Activated CD8-positive, alpha-beta T cell treated with anti-CD3 and anti-CD28 coated beads for 36 hours (primary cell): ENCODE data around the gene KCNJ6. TPM values are rescaled to one million over a fixed set of nuclear protein-coding genes. Genes with fewer than 3 reads are reported as not detected.

Source experiments
- ATAC-seq: fragments of 200-7000 bp; cut with Tn5 transposase; one replicate; pipeline ENCODE4 v1.10.0; 2021; ENCODE audit warnings: mild to moderate bottlenecking, moderate library complexity
- CTCF ChIA-PET: fragments of 350-600 bp; sonication (Branson Sonifier 250); formaldehyde crosslinking; loops from one replicate; lab custom pipeline; 2021; ENCODE audit warnings: antibody characterized with exemption; lab: Charles Lee
- POLR2A ChIA-PET: fragments of 350-600 bp; sonication (Branson Sonifier 250); formaldehyde crosslinking; loops from one replicate; lab custom pipeline; 2021; ENCODE audit warnings: antibody characterized with exemption; lab: Charles Lee
- DNase-seq: peaks from one replicate; pipeline ENCODE4 v3.0.0-alpha.2; 2020
- H3K27ac Mint-ChIP-seq: one replicate; pipeline ENCODE4 v1.8.0; 2021; ENCODE audit warnings: mild to moderate bottlenecking, mixed read lengths
- H3K27me3 Mint-ChIP-seq: one replicate; pipeline ENCODE4 v1.8.0; 2021; ENCODE audit warnings: mixed read lengths
- H3K36me3 Mint-ChIP-seq: one replicate; pipeline ENCODE4 v1.8.0; 2021; ENCODE audit warnings: low read depth, mixed read lengths
- H3K4me1 Mint-ChIP-seq: one replicate; pipeline ENCODE4 v1.8.0; 2021; ENCODE audit warnings: low read depth, mixed read lengths
- H3K4me3 Mint-ChIP-seq: one replicate; pipeline ENCODE4 v1.8.0; 2021; ENCODE audit warnings: mild to moderate bottlenecking, moderate library complexity, mixed read lengths
- H3K9me3 Mint-ChIP-seq: one replicate; pipeline ENCODE4 v1.8.0; 2021; ENCODE audit warnings: mixed read lengths
- intact Hi-C: fragments of 100-400 bp; cut with micrococcal nuclease; formaldehyde crosslinking; loops from one replicate; pipeline ENCODE4 v1.10.0; 2022
- total RNA-seq, 2 experiments: library from RNA; stranded (reverse); gene quantifications; one replicate each; pipeline ENCODE4 v1.2.3, GENCODE V29; 2021
- TF ChIP-seq, protein P1 (sequence below): fragments of 200-600 bp; IDR thresholded peaks from one replicate; pipeline ENCODE4 v1.8.0; 2022; ENCODE audit warnings: antibody characterized with exemption, mild to moderate bottlenecking

Gene KCNJ6
- total RNA-seq, 2 experiments from 2014 or later, result not detected

DNA sequence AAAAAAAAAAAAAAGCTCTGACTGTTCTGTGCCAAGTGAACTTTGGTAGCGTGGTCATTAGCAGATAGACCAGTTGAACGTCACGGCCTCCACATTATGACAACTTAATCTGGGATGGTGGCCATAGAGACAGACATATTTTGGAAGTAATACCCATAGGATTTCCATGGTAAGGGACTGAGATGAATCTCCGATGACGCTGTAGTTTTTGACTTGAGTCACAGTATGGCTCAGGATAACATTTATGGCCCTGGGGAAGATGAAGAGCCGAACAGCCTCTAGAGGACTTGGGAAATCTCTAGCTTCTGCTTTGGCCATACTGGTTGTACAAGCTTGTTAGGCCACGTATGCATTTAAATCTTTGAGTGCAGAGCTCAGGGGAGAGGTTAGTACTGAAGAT lies 214.0 kb downstream of the KCNJ6 start:
- TF ChIP-seq, protein P1, sequence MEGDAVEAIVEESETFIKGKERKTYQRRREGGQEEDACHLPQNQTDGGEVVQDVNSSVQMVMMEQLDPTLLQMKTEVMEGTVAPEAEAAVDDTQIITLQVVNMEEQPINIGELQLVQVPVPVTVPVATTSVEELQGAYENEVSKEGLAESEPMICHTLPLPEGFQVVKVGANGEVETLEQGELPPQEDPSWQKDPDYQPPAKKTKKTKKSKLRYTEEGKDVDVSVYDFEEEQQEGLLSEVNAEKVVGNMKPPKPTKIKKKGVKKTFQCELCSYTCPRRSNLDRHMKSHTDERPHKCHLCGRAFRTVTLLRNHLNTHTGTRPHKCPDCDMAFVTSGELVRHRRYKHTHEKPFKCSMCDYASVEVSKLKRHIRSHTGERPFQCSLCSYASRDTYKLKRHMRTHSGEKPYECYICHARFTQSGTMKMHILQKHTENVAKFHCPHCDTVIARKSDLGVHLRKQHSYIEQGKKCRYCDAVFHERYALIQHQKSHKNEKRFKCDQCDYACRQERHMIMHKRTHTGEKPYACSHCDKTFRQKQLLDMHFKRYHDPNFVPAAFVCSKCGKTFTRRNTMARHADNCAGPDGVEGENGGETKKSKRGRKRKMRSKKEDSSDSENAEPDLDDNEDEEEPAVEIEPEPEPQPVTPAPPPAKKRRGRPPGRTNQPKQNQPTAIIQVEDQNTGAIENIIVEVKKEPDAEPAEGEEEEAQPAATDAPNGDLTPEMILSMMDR, result no peak
- intact Hi-C loops, result no loop called here
- Mint-ChIP-seq H3K4me3 (no peak overlapping the region), H3K9me3 (no peaks in the 10 kb centered on the region), H3K36me3 (no peaks in the 10 kb centered on the region), H3K4me1 (no peaks in the 10 kb centered on the region), H3K27me3 (peaks cover 6% of the 10 kb centered on the region), H3K27ac (no peak overlapping the region)
- CTCF ChIA-PET, result interaction anchor here (1.1 to 2.5 kb wide), 2 partner anchors 10 to 27 kb away, joined by 3 to 10 read pairs; no protein-coding TSS in a partner anchor
- POLR2A ChIA-PET, result no interaction called here
- DNase-seq, result no peak
- ATAC-seq, result no peak

- Mint-ChIP-seq H3K36me3 (no peaks in the 10 kb centered on the region), H3K27me3 (peaks cover 12% of the 10 kb centered on the region), H3K27ac (no peak overlapping the region), H3K4me3 (no peak overlapping the region), H3K4me1 (no peaks in the 10 kb centered on the region), H3K9me3 (no peaks in the 10 kb centered on the region)
- TF ChIP-seq, protein P1, result peak; percentile 63
- ChIA-PET CTCF (interaction anchor here (0.8 to 2.5 kb wide), 10 partner anchors 10 to 656 kb away, joined by 3 to 10 read pairs (median 3); no protein-coding TSS in a partner anchor), POLR2A (interaction anchor here (1.3 kb wide), 1 partner anchor 26 kb away, joined by 3 read pairs; no protein-coding TSS in a partner anchor)
- peak; percentile 86 for ATAC-seq
- DNase-seq, result peak; percentile 7
- intact Hi-C loops, result no loop called here
Measured at GRCh38 chr21:37700641-37701202, 215.5 kb downstream of the KCNJ6 start.

DNA sequence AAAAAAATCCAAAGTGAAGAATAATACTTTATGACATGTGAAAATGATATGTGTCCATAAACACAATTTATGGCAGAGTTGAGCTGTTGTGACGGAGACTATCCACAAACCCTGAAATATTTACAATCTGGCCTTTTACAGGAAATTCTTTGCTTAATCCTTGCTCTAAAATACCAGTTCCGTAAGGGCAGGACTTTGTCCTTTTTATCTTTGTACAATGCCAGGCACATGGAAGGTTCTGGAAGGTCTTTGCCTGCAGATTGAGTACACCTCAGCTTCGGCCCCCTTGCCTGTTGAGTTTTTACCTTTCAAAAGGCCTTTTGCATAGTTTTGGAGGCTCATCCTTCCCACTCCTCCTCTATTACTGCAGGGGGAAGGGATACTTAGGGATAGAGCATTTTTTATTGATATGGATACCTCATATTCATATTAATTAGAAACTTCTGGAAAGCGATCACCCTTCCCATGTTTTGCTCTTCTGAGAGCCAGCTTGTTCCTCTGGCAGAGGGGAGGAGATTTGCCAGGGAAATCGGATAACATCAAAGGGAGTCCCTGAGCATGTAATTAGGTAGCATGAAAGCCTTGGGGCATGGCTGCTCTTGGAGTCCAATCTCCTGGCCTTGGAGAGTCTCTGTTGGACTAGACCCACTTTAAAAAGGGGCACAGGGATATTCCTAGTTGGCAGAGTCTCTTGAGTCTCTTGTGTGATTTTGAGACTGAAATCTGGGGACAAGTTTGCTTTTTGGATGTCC lies 217.1 kb downstream of the KCNJ6 start:
- intact Hi-C loops, result no loop called here
- DNase-seq (no peak), ATAC-seq (no peak)
- Mint-ChIP-seq H3K27ac (no peak overlapping the region), H3K4me1 (no peaks in the 10 kb centered on the region), H3K27me3 (peaks cover 13% of the 10 kb centered on the region), H3K4me3 (no peak overlapping the region), H3K9me3 (no peaks in the 10 kb centered on the region), H3K36me3 (no peaks in the 10 kb centered on the region)
- CTCF ChIA-PET, result interaction anchor here (1.1 kb wide), 1 partner anchor 428 kb away, joined by 3 read pairs; no protein-coding TSS in a partner anchor
- TF ChIP-seq, protein P1, result no peak
- POLR2A ChIA-PET, result no interaction called here

DNA sequence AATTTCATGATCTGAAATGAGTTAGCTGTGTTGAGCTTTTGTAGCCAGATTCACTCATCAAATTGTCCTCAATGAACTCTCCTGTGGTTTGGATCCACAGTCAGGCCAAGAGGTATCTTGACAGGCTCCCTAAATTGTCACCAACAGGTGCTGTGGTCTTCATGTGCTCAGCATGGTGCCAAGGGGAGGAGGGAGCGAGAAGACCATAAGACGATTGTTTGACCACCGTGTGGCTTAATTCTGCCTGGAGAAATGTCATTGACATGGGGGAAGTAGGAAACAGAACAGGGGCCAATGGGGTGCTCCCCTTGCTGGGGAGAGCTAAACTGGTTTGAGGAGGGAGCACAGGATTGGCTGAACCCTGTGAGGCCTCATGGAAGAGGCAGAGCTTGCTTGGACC lies 219.3 kb downstream of the KCNJ6 start:
- intact Hi-C loops, result no loop called here
- Mint-ChIP-seq H3K4me1 (no peaks in the 10 kb centered on the region), H3K27ac (no peak overlapping the region), H3K9me3 (no peaks in the 10 kb centered on the region), H3K4me3 (no peak overlapping the region), H3K36me3 (no peaks in the 10 kb centered on the region), H3K27me3 (peaks cover 15% of the 10 kb centered on the region)
- ChIA-PET CTCF (interaction anchor here (0.8 kb wide), 1 partner anchor 15 kb away, joined by 3 read pairs; no protein-coding TSS in a partner anchor), POLR2A (interaction anchor here (0.6 kb wide), 1 partner anchor 387 kb away, joined by 3 read pairs; no protein-coding TSS in a partner anchor)
- ATAC-seq (no peak), DNase-seq (no peak)
- TF ChIP-seq, protein P1, result no peak

- ChIA-PET POLR2A (no interaction called here), CTCF (no interaction called here)
- ATAC-seq (no peak), DNase-seq (no peak)
- peaks cover 15% of the 10 kb centered on the region for H3K27me3 Mint-ChIP-seq
- H3K27ac Mint-ChIP-seq, result no peak overlapping the region
- intact Hi-C loops, result no loop called here
- H3K4me1 Mint-ChIP-seq, result no peaks in the 10 kb centered on the region
- TF ChIP-seq, protein P1, result no peak
- H3K4me3 Mint-ChIP-seq, result no peak overlapping the region
- no peaks in the 10 kb centered on the region for H3K36me3 Mint-ChIP-seq
- H3K9me3 Mint-ChIP-seq, result no peaks in the 10 kb centered on the region
Measured at GRCh38 chr21:37695111-37695510, 221.1 kb downstream of the KCNJ6 start.
